IPS-NIHi7 (cell line): Measurements from ENCODE around the gene L3MBTL3.
"Not testable (repeated sequence)": the region's sequence is repeated elsewhere in the genome, so short reads cannot be mapped to it uniquely, and the experiment has no call there.

Experiments
- DNase-seq: peaks from one replicate; pipeline ENCODE4 v3.0.0; 2012; ENCODE audit warnings: mixed read lengths; ENCODE audit errors: extremely low spot score

The L3MBTL3 gene

DNA sequence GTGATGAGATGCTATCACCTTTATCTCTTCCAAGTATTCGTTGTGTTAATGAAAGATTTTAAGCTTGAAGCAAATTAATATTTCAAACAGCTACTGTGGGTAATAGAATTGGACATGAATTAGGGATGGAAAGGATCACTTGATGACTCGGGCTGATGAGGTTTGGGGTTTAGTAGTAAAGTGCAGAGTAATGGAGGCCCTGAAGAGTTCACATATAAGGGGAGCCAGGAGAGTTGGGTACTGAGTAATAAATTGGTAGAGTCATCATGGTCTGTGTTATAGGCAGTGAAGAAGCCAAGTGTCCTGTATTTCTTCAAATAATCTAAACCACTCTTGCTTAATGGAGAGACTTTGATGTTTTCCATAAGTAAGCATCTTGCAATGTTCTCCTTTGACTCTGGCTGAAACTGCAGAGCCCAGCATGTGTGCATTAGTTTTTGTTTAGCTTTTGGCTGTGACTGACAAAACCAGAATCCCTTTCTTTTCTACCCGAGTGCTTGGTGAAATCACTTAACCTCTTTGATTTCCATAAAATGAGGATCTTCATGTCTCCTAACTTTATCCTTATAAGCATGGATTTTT, 57.6 kb downstream of the L3MBTL3 start:
- DNase-seq: no peak

DNA sequence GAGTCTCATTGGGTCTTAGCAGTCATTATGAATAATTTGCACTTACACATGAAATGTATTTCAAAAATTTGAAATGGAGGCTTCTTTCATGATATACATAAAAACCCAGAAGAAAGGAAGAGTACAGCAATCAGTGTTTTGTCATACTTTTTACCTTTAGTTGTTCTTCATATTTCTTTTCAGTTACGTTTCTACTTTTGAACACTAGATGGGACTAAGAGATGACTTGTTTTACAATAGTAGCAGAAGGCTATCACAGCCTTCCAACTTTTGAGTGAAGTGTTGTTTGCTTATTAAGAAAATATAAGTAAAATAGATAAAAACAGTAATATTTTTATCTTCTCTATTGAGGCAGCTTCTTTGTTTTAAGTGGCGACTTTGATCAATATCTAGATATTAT, 58.1 kb downstream of the L3MBTL3 start:
- DNase-seq: no peak

DNA sequence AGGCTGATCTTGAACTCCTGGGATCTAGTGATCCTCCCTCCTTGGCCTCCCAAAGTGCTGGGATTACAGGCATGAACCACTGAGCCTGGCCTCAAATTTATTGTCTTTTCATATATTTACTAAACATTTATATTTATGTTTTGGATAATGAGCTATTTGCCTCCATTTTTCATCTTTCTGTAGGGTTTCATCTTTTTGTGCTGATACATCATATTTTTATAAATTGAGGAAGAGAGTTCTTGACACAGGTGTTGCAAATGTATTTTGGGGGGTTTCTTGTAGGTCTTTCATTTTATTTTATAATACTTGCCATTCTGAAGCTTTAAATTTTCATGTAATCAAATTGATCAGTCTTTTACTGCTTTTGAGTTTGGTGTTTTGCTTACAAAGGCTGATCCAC, 72.4 kb downstream of the L3MBTL3 start:
- DNase-seq: no peak

DNA sequence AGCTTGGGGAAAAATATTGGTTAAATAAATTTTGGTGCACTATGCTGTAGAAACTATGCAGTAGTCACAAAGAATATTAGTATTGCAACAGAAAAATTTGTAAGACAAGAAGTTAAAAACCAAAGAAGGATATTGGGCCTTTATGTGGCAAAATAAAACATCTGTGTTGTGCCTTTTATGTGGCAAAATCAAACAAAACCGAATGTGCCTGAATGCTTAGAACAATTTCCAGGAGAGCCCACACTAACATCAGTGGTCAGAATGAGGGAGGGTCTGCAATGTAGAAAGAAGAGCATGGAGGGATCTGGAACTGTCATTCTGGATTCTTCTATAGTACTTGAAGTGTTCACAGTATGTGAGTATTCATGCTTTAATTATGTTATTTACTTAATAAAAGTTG, 75.2 kb downstream of the L3MBTL3 start:
- no peak for DNase-seq

DNA sequence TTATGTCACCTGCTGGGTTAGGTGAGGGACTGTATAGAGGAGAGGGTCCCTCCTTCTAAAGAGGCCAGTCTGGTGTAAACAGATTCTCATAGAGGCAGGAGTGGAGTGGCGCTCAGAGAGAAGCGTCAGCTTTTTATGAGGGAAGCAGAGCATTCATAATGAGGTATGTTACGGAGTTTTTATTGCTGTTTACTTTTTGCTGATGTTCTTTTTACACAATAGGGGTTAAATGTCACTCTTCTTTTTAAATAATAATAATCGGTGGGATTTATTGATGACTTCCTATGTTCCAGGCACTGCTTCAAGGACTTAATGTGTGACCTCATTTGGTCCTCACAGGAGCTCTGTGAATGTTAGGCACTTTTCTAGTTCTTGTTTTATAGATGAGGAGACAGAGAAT, 79.9 kb downstream of the L3MBTL3 start:
- DNase-seq: no peak

DNA sequence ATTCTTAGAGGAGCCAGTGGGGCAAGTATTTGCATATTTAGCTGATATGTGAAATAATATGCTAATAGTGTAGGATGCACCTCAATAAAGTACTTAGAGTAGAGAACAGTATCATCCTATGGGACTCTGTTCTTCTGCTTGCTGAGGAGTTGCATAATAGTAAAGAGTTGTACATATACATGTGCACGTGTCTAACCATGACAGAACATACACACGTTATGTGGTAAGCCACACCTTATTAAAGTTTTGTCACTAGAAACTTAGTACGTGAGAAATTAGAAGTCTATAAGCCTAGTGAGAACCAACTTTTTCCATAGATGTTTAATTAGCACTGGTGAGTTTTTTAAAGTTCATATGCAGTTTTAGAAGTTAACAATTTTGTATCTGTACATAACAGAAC, 80.7 kb downstream of the L3MBTL3 start:
- DNase-seq: no peak

DNA sequence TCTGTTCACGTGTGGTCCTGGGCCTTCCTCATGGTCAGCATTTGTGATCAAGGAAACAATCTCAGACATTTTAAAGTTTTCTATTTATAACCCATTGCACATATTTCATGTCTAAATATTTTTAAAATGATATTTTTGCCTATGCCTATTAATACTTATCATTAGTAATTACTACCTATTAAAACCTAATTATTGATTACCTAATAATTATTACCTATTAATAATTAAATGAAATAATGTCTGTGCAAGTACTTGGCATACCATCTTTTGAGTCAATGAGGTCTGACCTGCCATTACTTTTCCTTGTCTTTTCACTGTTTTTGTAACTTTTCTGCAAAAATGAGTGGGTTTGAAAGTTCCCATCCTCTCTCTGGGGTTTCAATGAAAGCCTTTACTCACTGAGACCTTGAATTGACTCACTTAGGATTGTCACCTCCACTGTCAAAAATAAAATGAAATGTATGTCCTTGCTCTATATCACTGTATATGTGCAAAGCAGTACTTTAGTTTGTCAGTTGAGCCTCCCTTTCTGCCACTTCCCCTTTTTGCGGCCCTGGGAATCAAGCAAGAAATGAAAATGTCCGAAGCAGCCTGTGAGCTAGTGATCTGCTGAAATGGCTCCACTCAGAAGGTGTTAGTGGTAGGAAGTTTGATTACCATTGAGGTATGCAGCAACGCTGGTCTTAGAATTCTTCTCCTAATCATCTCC, 87.8 kb downstream of the L3MBTL3 start:
- no peak for DNase-seq

DNA sequence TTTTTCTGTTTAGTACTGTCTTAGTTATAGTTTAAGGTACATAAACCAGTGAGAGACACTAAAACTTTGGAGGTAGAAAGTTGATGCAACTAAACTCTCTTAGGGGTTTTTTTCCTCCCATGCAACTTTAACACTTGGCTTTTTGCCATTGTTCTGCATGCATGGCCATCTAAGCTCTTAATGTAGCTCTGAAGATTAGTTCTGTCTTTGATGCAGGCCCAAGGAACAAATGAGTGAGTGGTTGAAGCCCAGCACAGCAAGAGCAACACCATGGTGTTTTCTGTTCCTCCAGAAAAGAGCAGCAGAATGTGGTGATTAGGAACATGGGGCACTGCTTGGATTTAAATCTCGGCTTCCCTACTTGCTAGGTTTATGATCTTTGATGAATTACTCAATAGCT, 89.3 kb downstream of the L3MBTL3 start:
- no peak for DNase-seq

DNA sequence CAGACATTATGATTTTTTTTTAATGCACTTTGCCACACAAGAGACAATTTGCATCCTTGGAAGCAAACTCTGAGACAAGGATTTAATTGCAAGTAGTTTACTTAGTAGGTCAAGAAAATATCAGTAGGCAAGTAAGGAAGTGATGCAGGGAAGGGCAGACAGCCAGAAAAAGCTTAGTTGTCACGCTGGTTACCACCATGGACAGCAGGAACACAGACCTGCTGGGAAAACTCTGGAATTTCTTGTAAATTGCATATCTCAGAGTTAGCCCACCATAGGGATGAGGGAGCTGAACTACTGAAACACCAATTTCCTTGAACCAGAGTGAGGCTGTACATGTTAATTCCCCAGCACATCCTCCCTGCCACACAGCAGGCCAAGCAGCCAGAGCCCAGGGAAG, 92.7 kb downstream of the L3MBTL3 start:
- DNase-seq: no peak

DNA sequence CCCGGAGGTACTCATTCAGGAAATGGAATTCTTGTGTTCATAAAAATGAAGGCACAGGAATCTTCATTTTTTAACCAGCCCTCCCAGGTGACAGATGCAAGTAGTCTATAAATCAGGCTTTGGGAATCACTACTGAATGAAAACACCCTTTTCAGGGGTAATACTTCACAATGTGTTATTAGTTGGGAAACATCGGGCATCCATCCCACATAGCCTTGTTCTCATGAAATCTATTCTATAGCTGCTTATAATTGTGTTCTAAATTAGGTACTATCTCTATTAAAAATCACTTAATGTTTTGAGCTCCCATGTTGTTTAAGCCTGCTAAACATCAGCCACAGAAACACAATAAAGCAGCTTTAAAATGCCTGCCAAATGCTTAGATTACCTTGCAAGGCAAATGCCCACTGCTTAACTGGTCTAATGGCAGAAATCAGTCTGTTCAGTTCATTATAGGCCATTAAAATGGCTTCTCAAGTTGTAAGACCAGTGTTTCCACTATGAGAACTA, 94.9 kb downstream of the L3MBTL3 start:
- DNase-seq: no peak

DNA sequence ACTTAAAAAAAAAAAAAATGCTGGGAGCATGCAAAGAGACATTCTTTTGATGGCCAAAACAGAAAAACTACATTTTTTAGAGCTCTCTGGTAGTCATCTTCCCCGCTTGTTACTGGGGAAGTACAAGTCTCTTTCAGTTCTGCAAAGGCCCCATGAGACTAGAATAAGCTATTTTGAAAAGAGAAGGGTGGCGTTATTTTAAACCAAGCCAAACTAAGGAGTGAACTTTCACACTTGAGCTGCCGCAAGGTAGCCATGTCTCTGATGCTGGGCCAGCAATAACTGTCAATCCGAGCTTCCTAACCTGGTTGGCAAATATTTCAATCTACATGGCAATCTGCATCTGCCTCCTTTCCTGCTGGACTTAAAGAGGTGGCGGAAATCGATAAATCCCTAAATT, 96.7 kb downstream of the L3MBTL3 start:
- DNase-seq: no peak

DNA sequence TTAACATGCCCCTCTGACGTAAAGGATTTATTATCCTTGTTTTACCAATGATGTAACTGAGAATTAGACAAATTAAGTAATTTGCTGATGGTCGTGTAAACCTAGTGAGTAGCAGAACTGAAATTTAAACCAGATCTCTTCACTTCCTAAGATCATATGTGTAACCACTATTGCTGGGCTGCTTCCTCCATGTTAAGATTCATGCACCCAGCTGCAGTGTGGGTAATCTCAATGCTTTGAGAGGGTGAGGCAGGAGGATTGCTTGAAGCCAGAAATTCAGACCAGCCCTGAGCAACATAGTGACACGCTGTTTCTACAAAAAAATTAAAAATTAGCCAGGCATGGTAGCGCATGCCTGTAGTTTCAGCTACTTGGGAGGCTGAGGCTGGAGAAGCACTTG, 97.9 kb downstream of the L3MBTL3 start:
- no peak for DNase-seq

DNA sequence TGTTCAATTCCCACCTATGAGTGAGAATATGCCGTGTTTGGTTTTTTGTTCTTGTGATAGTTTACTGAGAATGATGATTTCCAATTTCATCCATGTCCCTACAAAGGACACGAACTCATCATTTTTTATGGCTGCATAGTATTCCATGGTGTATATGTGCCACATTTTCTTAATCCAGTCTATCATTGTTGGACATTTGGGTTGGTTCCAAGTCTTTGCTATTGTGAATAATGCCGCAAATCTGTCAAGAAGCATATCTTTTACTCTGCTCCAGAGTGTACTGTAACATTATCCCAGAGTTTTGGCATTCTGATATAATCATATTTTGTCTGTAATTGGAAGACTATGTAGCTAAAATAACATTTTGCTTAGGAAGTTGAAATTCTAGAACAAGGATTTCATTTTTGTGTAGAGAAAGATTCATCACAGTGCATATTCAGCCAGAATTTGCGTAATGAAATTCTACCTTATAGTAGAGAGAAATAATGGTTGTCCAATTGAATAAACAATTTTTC, 98.9 kb downstream of the L3MBTL3 start:
- DNase-seq: not testable (repeated sequence)

DNA sequence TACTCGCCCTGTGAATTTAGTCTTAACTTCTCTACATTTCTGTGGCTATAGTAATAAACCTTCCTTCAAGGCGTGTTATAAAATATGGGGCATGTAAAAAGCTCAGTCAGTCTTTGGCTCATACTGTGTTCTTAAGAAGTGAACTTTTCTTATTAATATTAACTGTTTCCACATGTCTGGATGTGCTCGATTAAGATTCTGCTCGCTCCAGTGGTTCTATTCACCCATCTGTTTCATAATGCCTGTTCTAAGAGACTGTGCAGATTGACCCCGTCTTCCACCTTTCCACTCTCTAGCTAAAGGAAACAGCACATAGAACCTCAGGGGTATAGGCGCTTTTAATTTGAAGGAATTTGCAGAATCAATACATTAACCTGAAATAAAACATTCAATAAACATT, 99.9 kb downstream of the L3MBTL3 start:
- DNase-seq: no peak

DNA sequence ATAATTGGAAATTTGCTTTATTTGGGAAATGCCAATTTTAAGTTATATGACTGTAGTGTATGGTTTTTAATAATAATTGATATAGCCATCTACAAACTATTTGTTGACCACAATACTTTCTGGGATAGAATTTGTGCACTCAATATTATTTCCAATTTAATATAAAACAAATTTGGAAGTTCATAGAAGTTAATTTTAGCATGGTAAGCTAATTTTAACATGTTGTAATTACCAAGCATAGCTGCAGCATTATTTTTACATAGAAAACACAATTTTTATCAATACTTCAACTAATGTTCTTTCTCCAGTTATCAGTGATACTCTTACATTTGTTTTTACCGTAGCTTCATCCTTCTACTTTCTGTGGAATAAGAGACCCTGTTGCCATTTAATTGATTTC, 100.8 kb downstream of the L3MBTL3 start:
- no peak for DNase-seq

DNA sequence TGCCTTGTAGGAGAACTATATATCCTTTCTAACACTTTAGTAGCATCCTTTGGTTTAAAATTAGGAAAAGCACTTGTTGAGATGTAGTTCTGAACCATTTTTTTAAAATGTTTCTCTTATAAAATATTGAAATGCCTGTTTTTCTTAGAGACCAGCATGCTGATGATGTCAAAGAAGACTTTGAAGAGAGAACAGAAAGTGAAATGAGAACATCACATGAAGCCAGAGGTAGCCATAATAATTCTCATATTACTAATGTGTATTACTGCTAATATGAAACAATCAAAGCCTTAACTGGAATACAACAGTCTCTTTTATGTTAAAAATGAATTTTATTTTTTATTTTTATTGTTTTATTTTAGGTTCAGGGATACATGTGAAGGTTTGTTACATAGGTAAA, 102.3 kb downstream of the L3MBTL3 start:
- DNase-seq: no peak

DNA sequence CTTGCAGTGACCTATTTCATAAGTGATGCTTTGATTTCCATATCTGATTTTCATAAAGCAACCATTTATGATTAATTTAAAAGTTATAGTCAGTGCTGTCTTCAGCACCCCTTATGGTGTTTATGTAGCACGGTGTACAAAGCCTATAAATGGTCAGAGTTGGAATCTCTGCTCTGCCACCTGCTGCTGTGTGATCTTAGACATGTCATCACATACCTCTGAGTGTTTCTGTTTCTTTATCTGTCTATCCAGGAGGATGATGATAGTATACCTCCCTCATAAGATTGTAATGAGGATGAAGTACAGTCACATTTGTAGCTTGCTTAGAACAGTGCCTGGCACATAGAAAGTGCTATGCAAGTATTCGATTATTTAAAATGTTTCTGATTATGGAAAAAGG, 103.9 kb downstream of the L3MBTL3 start:
- DNase-seq: no peak

DNA sequence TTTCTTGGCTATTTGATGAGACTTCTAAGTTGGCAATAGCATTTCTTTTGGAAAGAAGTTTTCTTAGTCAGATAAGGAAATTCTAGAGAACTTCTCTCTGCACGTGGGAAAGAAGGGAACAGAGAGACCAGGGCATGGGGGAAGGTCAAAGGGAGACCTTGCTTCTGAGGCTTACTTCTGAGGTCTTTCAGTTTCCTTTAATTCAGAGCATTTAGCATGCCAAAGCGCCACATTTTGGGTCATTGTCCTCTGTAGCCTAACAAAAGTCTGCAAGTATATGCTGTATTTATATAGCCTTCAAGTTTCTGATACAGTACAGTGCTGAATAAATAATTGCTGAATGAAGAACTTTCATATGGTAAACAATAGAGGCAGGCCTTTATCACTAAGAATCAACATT, 108.8 kb downstream of the L3MBTL3 start:
- DNase-seq: no peak

DNA sequence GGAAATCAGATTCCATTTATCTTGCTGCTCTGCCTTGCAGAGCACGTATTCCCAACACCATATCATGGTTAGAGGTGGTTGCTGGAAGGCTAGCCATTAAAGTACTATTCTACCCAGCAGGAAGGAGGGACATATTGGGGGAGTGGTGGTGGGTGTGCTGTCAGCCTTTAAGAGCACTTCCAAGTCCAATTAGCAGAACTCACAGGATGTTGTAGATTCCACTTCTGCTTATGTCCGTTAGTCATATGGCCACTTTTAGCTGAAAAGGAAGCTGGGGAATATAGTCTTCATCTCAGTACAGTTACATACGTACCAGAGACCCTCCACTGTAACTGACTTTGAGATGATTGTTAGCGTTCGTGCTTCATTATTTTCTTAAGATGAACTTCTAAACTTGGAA, 109.9 kb downstream of the L3MBTL3 start:
- no peak for DNase-seq

DNA sequence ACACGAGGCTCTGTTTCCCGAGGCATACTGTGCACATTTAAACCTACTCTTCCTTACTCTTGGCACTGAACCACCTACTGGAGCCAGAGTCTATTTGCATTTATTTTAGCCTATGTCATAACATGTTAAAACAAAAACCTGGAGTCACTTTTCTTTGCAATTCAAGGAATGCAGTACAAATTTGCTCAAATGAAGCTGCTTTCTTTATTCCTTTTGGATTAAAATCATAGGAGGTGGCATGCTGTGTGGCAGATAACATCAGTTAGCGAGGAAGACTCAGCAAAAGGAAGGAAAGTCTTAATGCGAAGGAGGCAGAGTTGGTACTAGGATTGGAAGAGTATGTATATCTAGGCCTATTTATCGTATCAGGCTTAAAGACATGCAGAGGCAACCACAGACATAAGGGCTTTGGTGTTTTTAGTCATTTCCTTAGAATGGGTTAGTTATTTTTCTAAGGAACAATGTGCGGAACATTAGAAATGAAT, 111.4 kb downstream of the L3MBTL3 start:
- DNase-seq: no peak

DNA sequence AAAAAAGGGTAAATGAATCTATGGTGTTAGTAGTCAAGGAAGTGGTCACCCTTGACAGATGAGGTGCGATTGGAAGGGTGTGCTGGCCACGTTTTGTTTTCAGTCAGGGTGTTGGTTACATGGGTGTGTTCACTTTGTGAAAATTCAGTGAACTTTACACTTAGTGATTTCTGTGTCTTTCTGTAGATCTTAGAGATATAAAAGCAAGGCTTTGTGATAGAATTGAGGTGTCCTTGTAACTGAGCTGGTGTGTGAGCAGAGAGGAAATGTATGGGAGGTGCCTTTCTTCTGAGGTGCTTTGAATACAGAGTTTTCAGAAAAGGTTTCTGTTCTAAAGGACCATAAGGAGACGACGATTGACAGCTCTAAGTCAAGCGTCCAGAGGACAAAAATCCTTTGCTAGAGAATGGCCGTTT, 113.9 kb downstream of the L3MBTL3 start:
- DNase-seq: no peak

DNA sequence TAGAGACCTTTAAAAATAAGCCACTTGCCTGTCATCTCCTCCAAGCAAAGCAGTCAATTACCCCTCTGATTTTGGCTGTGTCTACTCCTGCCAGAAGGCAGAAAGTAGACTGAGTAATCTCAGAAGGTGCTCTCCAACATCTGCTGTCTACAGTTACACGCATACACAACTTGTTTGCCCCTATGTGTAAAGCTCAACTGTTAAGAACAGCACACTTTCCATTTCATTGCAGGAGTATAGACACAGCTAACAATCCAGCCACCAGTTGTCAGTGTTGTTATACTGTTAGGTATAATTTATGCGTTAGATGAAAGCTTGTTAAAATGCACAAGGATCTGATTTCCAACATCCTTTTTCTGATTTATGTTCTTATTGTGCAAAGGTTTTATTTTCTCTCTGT, 116.2 kb downstream of the L3MBTL3 start:
- DNase-seq: no peak

DNA sequence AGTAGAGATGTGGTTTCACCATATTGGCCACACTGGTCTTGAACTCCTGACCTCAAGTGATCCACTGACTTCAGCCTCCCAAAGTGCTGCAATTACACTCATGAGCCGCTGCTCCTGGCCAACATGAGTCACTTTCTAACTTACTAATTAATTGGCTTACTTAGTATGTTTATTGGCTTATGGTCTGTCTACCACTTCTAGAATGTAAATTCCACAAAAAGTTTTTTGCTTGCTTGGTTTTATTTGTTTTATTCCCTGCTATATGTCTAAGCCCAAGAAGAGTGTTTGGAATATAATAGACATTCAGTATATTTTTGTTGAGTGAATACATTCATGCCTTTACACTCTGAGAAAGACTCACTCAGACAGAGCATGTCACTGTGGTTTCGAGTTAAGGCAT, 118.4 kb downstream of the L3MBTL3 start:
- DNase-seq: no peak
